IMR-90 (cell line): ENCODE results near the gene CEP76. TPM values are rescaled to one million over a fixed set of nuclear protein-coding genes. Genes with fewer than 3 reads are reported as not detected.

ENCODE experiments used
- ATAC-seq: fragments of 200-7000 bp; cut with Tn5 transposase; 2 replicates; pipeline ENCODE4 v1.9.1; 2020; ENCODE audit warnings: low read depth, mild to moderate bottlenecking, moderate library complexity
- BruUV-seq: library from RNA; stranded (reverse); fragments of 400-500 nt; replicated peaks from 2 replicates; lab custom pipeline; 2021; lab: Mats Ljungman, UMichigan
- CTCF ChIA-PET: fragments of 300-600 bp; formaldehyde crosslinking; extraction: SDS; loops from one replicate; lab custom pipeline; 2021; ENCODE audit warnings: antibody characterized with exemption; lab: Yijun Ruan, JAX
- POLR2A ChIA-PET: fragments of 300-600 bp; sonication (Branson Sonifier 250); formaldehyde crosslinking; loops from one replicate; lab custom pipeline; 2022; ENCODE audit warnings: antibody characterized with exemption; ENCODE audit not compliant: unreplicated experiment; lab: Charles Lee
- DNase-seq: peaks from one replicate; pipeline ENCODE4 v3.0.0; 2013
- H2AFZ ChIP-seq: replicated peaks from 2 replicates; pipeline ENCODE3; 2013; ENCODE audit warnings: low read length, mild to moderate bottlenecking; ENCODE audit not compliant: poor library complexity
- H2AK5ac ChIP-seq: 2 replicates; pipeline ENCODE4 v1.6.1; 2013; ENCODE audit warnings: low read depth, low read length, inconsistent platforms
- H2AK9ac ChIP-seq: replicated peaks from 2 replicates; pipeline ENCODE3; 2013; ENCODE audit warnings: mild to moderate bottlenecking, low read depth, low read length, moderate library complexity; ENCODE audit not compliant: poor library complexity
- H2BK120ac ChIP-seq: 2 replicates; pipeline ENCODE4 v1.6.1; 2013; ENCODE audit warnings: low read depth, low read length, inconsistent platforms
- H2BK15ac ChIP-seq: 3 replicates; pipeline ENCODE4 v1.6.1; 2013; ENCODE audit warnings: low read depth, low read length, inconsistent platforms
- H2BK20ac ChIP-seq: 2 replicates; pipeline ENCODE4 v1.6.1; 2013; ENCODE audit warnings: low read depth, mild to moderate bottlenecking, inconsistent platforms, low read length, moderate library complexity
- H2BK5ac ChIP-seq: 2 replicates; pipeline ENCODE4 v1.6.1; 2013; ENCODE audit warnings: mild to moderate bottlenecking, low read depth, low read length, inconsistent platforms; ENCODE audit not compliant: poor library complexity, severe bottlenecking
- H3K14ac ChIP-seq: replicated peaks from 2 replicates; pipeline ENCODE4 v1.6.1; 2013; ENCODE audit warnings: low read depth, low read length, inconsistent platforms
- H3K18ac ChIP-seq: 2 replicates; pipeline ENCODE4 v1.6.1; 2013; ENCODE audit warnings: low read depth, low read length, control low read depth
- H3K23ac ChIP-seq: 2 replicates; pipeline ENCODE4 v1.6.1; 2013; ENCODE audit warnings: low read depth, low read length, inconsistent platforms
- H3K27ac ChIP-seq: 2 replicates; pipeline ENCODE4 v1.5.1; 2013; ENCODE audit warnings: mild to moderate bottlenecking, control low read depth, low read length; ENCODE audit not compliant: insufficient read depth
- H3K27me3 ChIP-seq: 2 replicates; pipeline ENCODE4 v1.6.1; 2013; ENCODE audit warnings: low read length; ENCODE audit not compliant: control insufficient read depth, insufficient read depth
- H3K36me3 ChIP-seq: 2 replicates; pipeline ENCODE4 v1.6.1; 2013; ENCODE audit warnings: low read length, mixed read lengths; ENCODE audit not compliant: control insufficient read depth, insufficient read depth
- H3K4ac ChIP-seq: 2 replicates; pipeline ENCODE4 v1.6.1; 2013; ENCODE audit warnings: low read depth, low read length, inconsistent platforms
- H3K4me1 ChIP-seq: 2 replicates; pipeline ENCODE4 v1.6.1; 2013; ENCODE audit warnings: low read length, mixed read lengths; ENCODE audit not compliant: control insufficient read depth, insufficient read depth
- H3K4me2 ChIP-seq: 2 replicates; pipeline ENCODE4 v1.6.1; 2013; ENCODE audit warnings: low read depth, mild to moderate bottlenecking, control low read depth, low read length, moderate library complexity
- H3K4me3 ChIP-seq: 2 replicates; pipeline ENCODE4 v1.5.1; 2013; ENCODE audit warnings: low read depth, mild to moderate bottlenecking, control low read depth, low read length, moderate library complexity; ENCODE audit not compliant: insufficient read depth
- H3K56ac ChIP-seq: 2 replicates; pipeline ENCODE4 v1.6.1; 2013; ENCODE audit warnings: low read length, inconsistent platforms; ENCODE audit not compliant: insufficient read depth; ENCODE audit errors: extremely low read depth
- H3K79me1 ChIP-seq, 2 experiments: 2 replicates each; pipeline ENCODE4 v1.6.1; 2013; ENCODE audit warnings: low read length in 2 of 2, inconsistent platforms in 1 of 2, low read depth in 1 of 2
- H3K9ac ChIP-seq: 2 replicates; pipeline ENCODE4 v1.6.1; 2013; ENCODE audit warnings: low read depth, low read length, control low read depth
- H3K9me1 ChIP-seq: 2 replicates; pipeline ENCODE4 v1.6.1; 2013; ENCODE audit warnings: low read length, inconsistent platforms; ENCODE audit not compliant: insufficient read depth
- H3K9me3 ChIP-seq: 2 replicates; pipeline ENCODE4 v1.6.1; 2013; ENCODE audit warnings: low read length; ENCODE audit not compliant: control insufficient read depth, insufficient read depth
- H4K20me1 ChIP-seq: 2 replicates; pipeline ENCODE4 v1.6.1; 2013; ENCODE audit warnings: low read length, inconsistent platforms; ENCODE audit not compliant: insufficient read depth
- H4K5ac ChIP-seq: 2 replicates; pipeline ENCODE4 v1.6.1; 2013; ENCODE audit warnings: mild to moderate bottlenecking, low read depth, low read length, control low read depth
- H4K8ac ChIP-seq, 2 experiments: 2 replicates each; pipeline ENCODE4 v1.6.1; 2013; ENCODE audit warnings: low read depth in 2 of 2, low read length in 2 of 2, control low read depth in 1 of 2, inconsistent platforms in 1 of 2
- H4K91ac ChIP-seq: 2 replicates; pipeline ENCODE4 v1.6.1; 2013; ENCODE audit warnings: low read depth, low read length, inconsistent platforms; ENCODE audit not compliant: insufficient read depth
- BHLHE40 ChIP-seq: fragments of 150-350 bp; IDR thresholded peaks from 2 replicates; pipeline ENCODE4 v1.6.1; 2016; ENCODE audit warnings: mild to moderate bottlenecking, low read depth, low read length
- CHD1 ChIP-seq: IDR thresholded peaks from 2 replicates; pipeline ENCODE4 v1.6.1; 2012; ENCODE audit warnings: low read depth, low read length, improper control_type of control experiment
- CTCF ChIP-seq: conservative IDR thresholded peaks from 2 replicates; pipeline ENCODE4 v1.5.1; 2012; ENCODE audit warnings: mild to moderate bottlenecking, low read depth, low read length, improper control_type of control experiment
- ELK1 ChIP-seq: fragments of 150-350 bp; IDR thresholded peaks from 2 replicates; pipeline ENCODE4 v1.6.1; 2016; ENCODE audit warnings: low read depth, mild to moderate bottlenecking, low read length, moderate library complexity, borderline replicate concordance
- FOS ChIP-seq: fragments of 150-350 bp; IDR thresholded peaks from 2 replicates; pipeline ENCODE4 v1.6.1; 2016; ENCODE audit warnings: low read depth, low read length
- MAFK ChIP-seq: IDR thresholded peaks from 2 replicates; pipeline ENCODE4 v1.6.1; 2012; ENCODE audit warnings: low read depth, low read length, improper control_type of control experiment
- MXI1 ChIP-seq: IDR thresholded peaks from 2 replicates; pipeline ENCODE4 v1.6.1; 2012; ENCODE audit warnings: low read depth, mild to moderate bottlenecking, low read length, moderate library complexity, borderline replicate concordance
- NFE2L2 ChIP-seq: fragments of 150-350 bp; IDR thresholded peaks from 2 replicates; pipeline ENCODE4 v1.6.1; 2016; ENCODE audit warnings: low read depth, mild to moderate bottlenecking, low read length
- RFX5 ChIP-seq: IDR thresholded peaks from 2 replicates; pipeline ENCODE4 v1.8.0; 2012; ENCODE audit warnings: low read depth, mild to moderate bottlenecking, low read length, moderate library complexity
- SMC3 ChIP-seq: fragments of 150-350 bp; IDR thresholded peaks from 2 replicates; pipeline ENCODE4 v1.6.1; 2016; ENCODE audit warnings: low read depth, mild to moderate bottlenecking, antibody characterized with exemption, low read length, moderate library complexity
- USF2 ChIP-seq: fragments of 150-350 bp; IDR thresholded peaks from 2 replicates; pipeline ENCODE4 v1.6.1; 2017; ENCODE audit warnings: mild to moderate bottlenecking, antibody characterized with exemption, low read length, low read depth
- WGBS, 2 experiments: methylation state at CpG; one replicate each; pipeline versions ENCODE4 v1.1.5 to v1.1.7; 2013; ENCODE audit warnings: missing lambda C conversion rate in 2 of 2; ENCODE audit not compliant: insufficient read length in 1 of 2; ENCODE audit errors: extremely low coverage in 2 of 2; 5-methylcytosine and 5-hydroxymethylcytosine counted together
- dilution Hi-C: fragments of 300-500 bp; cut with HindIII; formaldehyde crosslinking; loops from one replicate; pipeline ENCODE4 v1.14.3; 2018; ENCODE audit warnings: low sequenced_read_pairs; ENCODE audit not compliant: unreplicated experiment
- in situ Hi-C: fragments of 300-500 bp; cut with MboI; formaldehyde crosslinking; loops from 3 replicates; pipeline ENCODE4 v1.14.3; 2019; ENCODE audit warnings: low sequenced_read_pairs, inconsistent platforms, mixed read lengths
- intact Hi-C: fragments of 100-400 bp; cut with micrococcal nuclease; formaldehyde crosslinking; loops from 2 replicates; pipeline ENCODE4 v1.10.0; 2022
- polyA plus RNA-seq, 3 experiments: library from polyadenylated mRNA; depleted of rRNA; stranded (reverse); fragments of >200 nt; gene quantifications; 2 replicates each; pipeline ENCODE4 v1.2.3, GENCODE V29; 2012; ENCODE audit warnings: low replicate concordance in 1 of 3
- total RNA-seq: library from RNA; depleted of rRNA; stranded (reverse); fragments of >200 nt; gene quantifications from 2 replicates; pipeline ENCODE4 v1.2.3, GENCODE V29; 2012

Gene CEP76
- total and polyA plus RNA-seq, 2 of the 4 experiments (the other 2 are of a cell fraction) = 5.1 to 8.1 TPM

- TF ChIP-seq NFE2L2 (no peak), MAFK (no peak), MXI1 (0 out of 2 replicates have a peak, but pooled peaks have one; percentile 12), CHD1 (peak; percentile 75; the same call in 1 of the 2 replicates)
Measured at GRCh38 chr18:12702221-12703095, at the start of gene CEP76, which contains the start of gene PSMG2 (continued).

- H3K9me1 ChIP-seq = peaks cover 4% of the 10 kb centered on the region; the same call in 1 of the 2 replicates
- H3K79me1 ChIP-seq = no peaks in the 10 kb centered on the region
- no peak overlapping the region; the same call in 1 of the 2 replicates for H2AK5ac ChIP-seq
- H2BK20ac ChIP-seq = no peak overlapping the region
- no peak overlapping the region for H4K91ac ChIP-seq
- ATAC-seq (no peak), DNase-seq (no peak)
- H4K8ac ChIP-seq = no peak overlapping the region
- peaks cover 7% of the 10 kb centered on the region for H3K4me1 ChIP-seq
- no peaks in the 10 kb centered on the region for H3K36me3 ChIP-seq
- H2BK120ac ChIP-seq = no peak overlapping the region
- intact Hi-C loops = no loop called here
- H3K18ac ChIP-seq = no peak overlapping the region
- H2AK9ac ChIP-seq = no peak overlapping the region
- in situ Hi-C loops = loop anchor here (25.0 kb wide), 1 partner anchor 885 kb away; no protein-coding TSS in a partner anchor
- no peak overlapping the region for H3K23ac ChIP-seq
- H3K27ac ChIP-seq = no peak overlapping the region
- WGBS, 2 experiments = no CpG with 5 or more reads among the region's 4 CpGs
- no peak overlapping the region for H3K4me2 ChIP-seq
- no peak overlapping the region for H3K4ac ChIP-seq
- H3K56ac ChIP-seq = no peak overlapping the region
- H4K20me1 ChIP-seq = no peaks in the 10 kb centered on the region
- H3K9ac ChIP-seq = no peak overlapping the region
- no peaks in the 10 kb centered on the region for H3K27me3 ChIP-seq
- H2BK5ac ChIP-seq = no peak overlapping the region
- no peak overlapping the region for H3K4me3 ChIP-seq
- dilution Hi-C loops = no loop called here
- TF ChIP-seq MXI1 (no peak), ELK1 (no peak), SMC3 (no peak), CTCF (no peak), RFX5 (no peak), BHLHE40 (no peak), FOS (no peak), NFE2L2 (no peak), USF2 (no peak)
- ChIA-PET CTCF (no interaction called here), POLR2A (no interaction called here)
- H3K14ac ChIP-seq = no peak overlapping the region
- no peak overlapping the region for H2BK15ac ChIP-seq
- no TSS peak for BruUV-seq
- no peak overlapping the region for H2AFZ ChIP-seq
- no peak overlapping the region for H4K5ac ChIP-seq
- no peaks in the 10 kb centered on the region for H3K9me3 ChIP-seq
Measured at GRCh38 chr18:12751891-12752290, 49.4 kb upstream of the CEP76 start.
